GM12873 (cell line): ENCODE data around the gene HPSE2.

Experiments used
- CTCF ChIP-seq: IDR thresholded peaks from 2 replicates; pipeline ENCODE4 v1.5.1; 2012; ENCODE audit warnings: low read depth, mild to moderate bottlenecking, moderate library complexity, low read length, control low read depth; ENCODE audit not compliant: insufficient read depth; ENCODE audit errors: missing control alignments

HPSE2 gene

GRCh38 chr10:98460837-98461499 lies 774.7 kb downstream of the HPSE2 start:
- no peak for TF ChIP-seq CTCF

- TF ChIP-seq CTCF: no peak
Measured at GRCh38 chr10:98458809-98459784, 776.6 kb downstream of the HPSE2 start.

GRCh38 chr10:98457721-98458120 lies 777.9 kb downstream of the HPSE2 start:
- no peak for TF ChIP-seq CTCF

- no peak for TF ChIP-seq CTCF
Measured at GRCh38 chr10:98456686-98457482, 778.8 kb downstream of the HPSE2 start.

- TF ChIP-seq CTCF: no peak
Measured at GRCh38 chr10:98456043-98456570, 779.5 kb downstream of the HPSE2 start.

GRCh38 chr10:98453729-98454128 lies 781.9 kb downstream of the HPSE2 start:
- TF ChIP-seq CTCF: no peak
